Tibial nerve (tissue), 4 donors: ENCODE data around the gene ZNF879. TPM values are rescaled to one million over a fixed set of nuclear protein-coding genes. Genes with fewer than 3 reads are reported as not detected.

ENCODE experiments used
- DNase-seq, 2 donors: peaks; one replicate each; pipeline ENCODE4 v3.0.0-alpha.2; 2019; ENCODE audit warnings: low spot score in 2 of 2
- H3K27ac ChIP-seq, 4 donors: fragments of 200-600 bp; sonication (generic) in 3 of 4; one replicate each; pipeline ENCODE4 v1.5.1; 2017 to 2019; ENCODE audit warnings: mild to moderate bottlenecking in 1 of 4
- H3K27me3 ChIP-seq, 2 donors: fragments of 200-600 bp; sonication (generic) in 1 of 2; one replicate each; pipeline versions ENCODE4 v1.5.1 to v1.6.0; 2017 to 2019
- H3K36me3 ChIP-seq, 3 donors: fragments of 200-600 bp; sonication (generic); one replicate each; pipeline ENCODE4 v1.5.1; 2018 to 2019
- H3K4me1 ChIP-seq, 4 donors: fragments of 200-600 bp; sonication (generic) in 3 of 4; one replicate each; pipeline ENCODE4 v1.5.1; 2017 to 2019
- H3K4me3 ChIP-seq, 4 donors: fragments of 200-600 bp; sonication (generic) in 3 of 4; one replicate each; pipeline ENCODE4 v1.5.1; 2017 to 2019; ENCODE audit warnings: mild to moderate bottlenecking in 1 of 4, moderate library complexity in 1 of 4
- H3K9me3 ChIP-seq, 4 donors: fragments of 200-600 bp; sonication (generic) in 3 of 4; one replicate each; pipeline ENCODE4 v1.5.1; 2017 to 2019
- CTCF ChIP-seq, 5 experiments: fragments of 200-600 bp in 3 of 5; fragments of 450-650 bp in 2 of 5; sonication (generic) in 3 of 5; IDR thresholded peaks; one replicate each; pipeline ENCODE4 v1.5.1; 2016 to 2019; ENCODE audit warnings: antibody characterized with exemption in 5 of 5, mild to moderate bottlenecking in 3 of 5, moderate library complexity in 2 of 5
- EP300 ChIP-seq, 2 donors: sonication (generic); formaldehyde crosslinking; IDR thresholded peaks; one replicate each; pipeline ENCODE4 v1.6.1; 2017; ENCODE audit warnings: antibody characterized with exemption in 2 of 2, mild to moderate bottlenecking in 1 of 2
- POLR2A ChIP-seq, 2 donors: fragments of 450-650 bp; IDR thresholded peaks; one replicate each; pipeline ENCODE4 v1.6.1; 2017; ENCODE audit warnings: antibody characterized with exemption in 2 of 2, mild to moderate bottlenecking in 2 of 2, moderate library complexity in 2 of 2
- WGBS, 2 donors: methylation state at CpG; one replicate each; pipeline ENCODE4 v1.1.5; 2018; 5-methylcytosine and 5-hydroxymethylcytosine counted together
- total RNA-seq, 4 donors: library from RNA; depleted of rRNA; stranded (reverse); fragments of >200 nt; gene quantifications; one replicate each; pipeline ENCODE4 v1.1.0, GENCODE V29; 2016

The ZNF879 gene
- total RNA-seq, 4 donors from 2014 or later: 1.8 to 11.2 (median 4.5) TPM

GRCh38 chr5:178994580-178995340 is 28.8 kb upstream of the ZNF879 start, which contains the start of gene GRM6:
Gene GRM6, minus strand, starts transcription at chr5:178995320. Its CDS starts 376 bp downstream, at chr5:178994944.
- Histone ChIP-seq H3K27me3 (peaks cover 0 to 25% of the 10 kb centered on the region in 2 donors), H3K4me1 (peaks cover 0 to 6% (median 0%) of the 10 kb centered on the region in 4 donors), H3K9me3 (peaks cover 0 to 78% (median 1%) of the 10 kb centered on the region in 4 donors), H3K36me3 (peaks cover 0 to 7% (median 0%) of the 10 kb centered on the region in 3 donors), H3K27ac (no peak within 1 kb of the TSS), H3K4me3 (no peak within 1 kb of the TSS)
- TF ChIP-seq EP300 (IDR thresholded peaks at IDR 0.05) (no peak), POLR2A (IDR thresholded peaks at IDR 0.05) (no peak), CTCF (IDR thresholded peaks at IDR 0.05) (no peak)
- no peak for DNase-seq
- whole genome bisulfite sequencing, 2 donors: 2 to 3% methylated on average over 29 to 90 of the region's 97 CpGs

- no peak for DNase-seq
- H3K36me3 ChIP-seq: peaks cover 0 to 2% (median 0%) of the 10 kb centered on the region in 3 donors
- no peak overlapping the region for H3K4me3 ChIP-seq
- peaks cover 0 to 72% (median 0%) of the 10 kb centered on the region in 4 donors for H3K9me3 ChIP-seq
- peaks cover 0 to 25% of the 10 kb centered on the region in 2 donors for H3K27me3 ChIP-seq
- H3K4me1 ChIP-seq: peaks cover 0 to 6% (median 0%) of the 10 kb centered on the region in 4 donors
- TF ChIP-seq EP300 (IDR thresholded peaks at IDR 0.05): no peak
- no peak for TF ChIP-seq POLR2A (IDR thresholded peaks at IDR 0.05)
- no peak for TF ChIP-seq CTCF (IDR thresholded peaks at IDR 0.05)
- 13 to 14% methylated on average over 5 to 6 of the region's 6 CpGs for WGBS, 2 donors
- H3K27ac ChIP-seq: no peak overlapping the region
Measured at GRCh38 chr5:178995341-178995690, 28.3 kb upstream of the ZNF879 start.

- Histone ChIP-seq H3K4me3 (no peak overlapping the region), H3K4me1 (peaks cover 0 to 6% (median 0%) of the 10 kb centered on the region in 4 donors), H3K27me3 (peaks cover 0 to 25% of the 10 kb centered on the region in 2 donors), H3K9me3 (peaks cover 0 to 64% (median 0%) of the 10 kb centered on the region in 4 donors), H3K36me3 (no peaks in the 10 kb centered on the region), H3K27ac (no peak overlapping the region)
- no peak for DNase-seq
- TF ChIP-seq POLR2A (IDR thresholded peaks at IDR 0.05) (no peak), CTCF (IDR thresholded peaks at IDR 0.05) (no peak), EP300 (IDR thresholded peaks at IDR 0.05) (no peak)
- WGBS, 2 donors: 62 to 70% methylated on average over 11 of the region's 11 CpGs
Measured at GRCh38 chr5:178996156-178996555, 27.4 kb upstream of the ZNF879 start.

GRCh38 chr5:178997191-178997590 is 26.4 kb upstream of the ZNF879 start:
- no peaks in the 10 kb centered on the region for H3K36me3 ChIP-seq
- H3K27ac ChIP-seq: no peak overlapping the region
- H3K4me3 ChIP-seq: no peak overlapping the region
- 56 to 61% methylated on average over 6 of the region's 6 CpGs for WGBS, 2 donors
- peaks cover 0 to 25% of the 10 kb centered on the region in 2 donors for H3K27me3 ChIP-seq
- no peak for DNase-seq
- H3K4me1 ChIP-seq: peaks cover 0 to 6% (median 0%) of the 10 kb centered on the region in 4 donors
- peaks cover 0 to 54% (median 0%) of the 10 kb centered on the region in 4 donors for H3K9me3 ChIP-seq
- TF ChIP-seq POLR2A (IDR thresholded peaks at IDR 0.05) (no peak), EP300 (IDR thresholded peaks at IDR 0.05) (no peak), CTCF (IDR thresholded peaks at IDR 0.05) (no peak)

- Histone ChIP-seq H3K4me1 (peaks cover 0 to 6% (median 0%) of the 10 kb centered on the region in 4 donors), H3K4me3 (no peak overlapping the region), H3K36me3 (no peaks in the 10 kb centered on the region), H3K27ac (no peak overlapping the region), H3K27me3 (peaks cover 0 to 25% of the 10 kb centered on the region in 2 donors), H3K9me3 (peaks cover 0 to 41% (median 0%) of the 10 kb centered on the region in 4 donors)
- TF ChIP-seq CTCF (IDR thresholded peaks at IDR 0.05) (no peak), EP300 (IDR thresholded peaks at IDR 0.05) (no peak), POLR2A (IDR thresholded peaks at IDR 0.05) (no peak)
- 94 to 96% methylated on average over 13 of the region's 13 CpGs for WGBS, 2 donors
- DNase-seq: no peak
Measured at GRCh38 chr5:178998441-178998840, 25.2 kb upstream of the ZNF879 start.
